Airway epithelial cell (primary cell): ENCODE data around the gene APOA4. TPM values are rescaled to one million over a fixed set of nuclear protein-coding genes. Genes with fewer than 3 reads are reported as not detected.

Source experiments
- total RNA-seq: library from RNA; depleted of rRNA; stranded (reverse); fragments of >200 nt; gene quantifications from 2 replicates; pipeline ENCODE4 v1.2.3, GENCODE V29; 2015

APOA4 gene
- total RNA-seq, result not detected in 2 replicates

GRCh38 chr11:116823031-116823843 is at the start of gene APOA4:
APOA4 (minus strand) TSS chr11:116823304; CDS start chr11:116823191, 113 bp downstream.

DNA sequence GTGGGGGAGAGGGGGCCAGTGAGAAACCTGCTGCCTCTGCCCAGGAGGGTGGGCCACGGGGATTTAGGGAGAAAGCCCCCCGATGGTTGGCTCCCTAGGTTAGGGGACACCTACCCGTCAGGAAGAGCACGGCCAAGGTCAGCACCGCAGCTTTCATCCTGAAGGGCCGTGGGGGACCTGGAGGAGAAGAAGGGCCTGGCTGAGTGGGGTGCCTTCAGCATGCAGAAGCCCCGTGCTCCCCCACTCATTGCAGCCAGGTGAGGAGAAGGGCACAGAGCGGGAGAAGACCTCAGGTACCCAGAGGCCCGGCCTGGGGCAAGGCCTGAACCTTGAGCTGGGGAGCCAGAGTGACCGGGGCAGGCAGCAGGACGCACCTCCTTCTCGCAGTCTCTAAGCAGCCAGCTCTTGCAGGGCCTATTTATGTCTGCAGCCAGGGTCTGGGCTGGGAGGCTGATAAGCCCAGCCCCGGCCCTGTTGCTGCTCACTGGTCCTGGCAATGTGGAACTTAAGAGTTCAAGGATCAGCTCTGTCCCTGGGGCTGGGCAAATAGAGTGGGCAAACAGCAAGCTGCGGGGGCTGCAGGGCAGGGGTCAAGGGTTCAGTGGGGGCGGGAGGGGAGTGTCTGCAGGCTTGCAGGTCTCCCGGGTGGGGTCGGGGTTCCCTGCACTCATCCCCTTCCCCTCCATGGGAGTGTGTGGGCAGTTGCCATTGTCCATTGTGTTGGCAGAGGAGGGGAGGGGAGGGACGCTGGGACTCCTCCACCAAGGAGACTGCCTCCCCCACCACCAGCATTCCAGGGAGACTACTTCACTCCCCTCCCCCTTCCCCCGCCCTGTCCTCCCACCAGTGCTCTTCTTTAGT is 14.4 kb upstream of the APOA4 start, which contains the start of gene APOA1:
TSS of gene APOA1 (minus strand) at position 392 of the 861 bp plus-strand sequence. CDS start at position 157, 235 bp downstream.

GRCh38 chr11:116829525-116830183 is 6.5 kb upstream of the APOA4 start, which contains the start of gene APOC3:
APOC3 (plus strand) TSS chr11:116829907; CDS start chr11:116830583, 676 bp downstream.

DNA sequence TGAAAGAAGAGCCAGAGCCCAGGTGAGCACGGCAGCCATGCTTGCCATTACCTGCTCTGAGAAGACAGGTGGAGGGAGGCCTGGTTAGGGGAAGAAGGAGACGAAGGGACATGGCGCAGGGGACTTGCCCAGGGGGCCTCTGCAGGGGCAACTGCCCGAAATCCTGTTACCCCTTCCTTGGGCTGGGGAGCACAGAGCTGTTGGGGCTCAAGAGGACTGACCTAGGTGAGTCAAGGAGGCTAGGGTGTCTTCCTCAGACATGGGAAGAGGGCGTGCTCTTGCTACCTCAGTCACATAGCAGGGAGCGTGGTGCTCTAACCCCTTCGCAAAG is 31.3 kb downstream of the APOA4 start, which contains the start of gene APOA5:
TSS of gene APOA5 (minus strand) at position 67 of the 331 bp plus-strand sequence. CDS start at position 48, 19 bp downstream.

GRCh38 chr11:116787786-116788486 is 35.2 kb downstream of the APOA4 start, which contains the start of gene ZPR1:
ZPR1 (minus strand) TSS chr11:116788023; CDS start chr11:116787990, 33 bp downstream.

GRCh38 chr11:116772443-116773202 is 50.5 kb downstream of the APOA4 start, which contains the start of gene BUD13:
BUD13 (minus strand) TSS chr11:116772987; CDS start chr11:116772964, 23 bp downstream.

Other genes with a start within 250 kb of the APOA4 start
- 13.5 and 16.4 TPM in 2 replicates for gene BUD13, start 50.3 kb downstream of the APOA4 start, total RNA-seq
- gene ZPR1, start 35.3 kb downstream of the APOA4 start, total RNA-seq, result 37.7 and 53.8 TPM in 2 replicates
- gene APOA5, start 31.4 kb downstream of the APOA4 start, total RNA-seq, result not detected in 2 replicates
- not detected in 2 replicates for gene APOC3, start 6.6 kb upstream of the APOA4 start, total RNA-seq
- not detected in 2 replicates for gene APOA1, start 14.3 kb upstream of the APOA4 start, total RNA-seq